HG02798 (cell line): ENCODE data around the gene RCN2.
"Not testable (repeated sequence)": the region's sequence is repeated elsewhere in the genome, so short reads cannot be mapped to it uniquely, and the experiment has no call there.

Experiments used
- ATAC-seq: cut with Tn5 transposase; IDR thresholded peaks from one replicate; pipeline ENCODE4 v1.9.1; 2021; ENCODE audit warnings: mild to moderate bottlenecking; ENCODE audit not compliant: unreplicated experiment, poor library complexity

RCN2 gene

GRCh38 chr15:76930831-76931396 lies 635 bp upstream of the RCN2 start:
- ATAC-seq, result no peak

DNA sequence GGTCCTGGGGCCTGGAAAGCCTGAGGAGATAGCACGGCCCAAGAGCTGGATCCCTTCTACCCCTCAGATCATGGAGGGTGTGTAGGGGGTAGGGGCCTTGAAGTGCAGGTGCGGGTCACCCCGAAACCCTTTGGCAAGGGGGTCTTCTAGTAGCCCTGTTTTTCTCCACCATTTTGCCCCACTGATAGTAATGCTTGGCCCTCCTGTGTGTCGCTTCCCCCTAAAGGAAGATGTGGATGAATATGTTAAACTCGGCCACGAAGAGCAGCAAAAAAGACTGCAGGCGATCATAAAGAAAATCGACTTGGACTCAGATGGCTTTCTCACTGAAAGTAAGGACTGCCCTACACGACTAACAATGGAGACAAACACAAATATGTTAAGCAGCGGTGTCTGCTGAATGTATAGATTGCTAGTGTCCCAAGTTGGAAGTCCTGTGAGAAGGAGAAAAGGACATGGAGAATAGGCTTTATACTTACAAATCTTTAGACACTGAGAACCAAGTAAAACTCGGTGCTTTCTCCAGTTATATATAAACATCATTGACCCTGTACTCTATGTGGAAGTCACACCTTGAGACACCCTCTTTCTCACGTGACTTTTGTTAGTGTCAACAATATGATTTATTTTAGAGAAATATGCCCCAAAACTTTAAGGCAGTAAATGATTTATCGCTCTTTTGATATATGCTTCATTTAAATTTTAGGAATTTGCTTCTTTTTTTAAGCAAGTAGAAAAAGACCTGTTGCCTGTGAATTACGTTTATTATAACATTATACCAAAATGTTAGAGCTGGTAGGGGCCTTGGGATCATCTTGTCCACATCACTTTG lies 802 bp downstream of the RCN2 start:
- ATAC-seq, result no peak

GRCh38 chr15:76935620-76936019 lies 4.1 kb downstream of the RCN2 start:
- no peak for ATAC-seq

GRCh38 chr15:76936671-76937070 lies 5.1 kb downstream of the RCN2 start:
- no peak for ATAC-seq

GRCh38 chr15:76938752-76939151 lies 7.2 kb downstream of the RCN2 start:
- ATAC-seq, result no peak

- no peak for ATAC-seq
Measured at GRCh38 chr15:76939715-76940114, 8.2 kb downstream of the RCN2 start.

DNA sequence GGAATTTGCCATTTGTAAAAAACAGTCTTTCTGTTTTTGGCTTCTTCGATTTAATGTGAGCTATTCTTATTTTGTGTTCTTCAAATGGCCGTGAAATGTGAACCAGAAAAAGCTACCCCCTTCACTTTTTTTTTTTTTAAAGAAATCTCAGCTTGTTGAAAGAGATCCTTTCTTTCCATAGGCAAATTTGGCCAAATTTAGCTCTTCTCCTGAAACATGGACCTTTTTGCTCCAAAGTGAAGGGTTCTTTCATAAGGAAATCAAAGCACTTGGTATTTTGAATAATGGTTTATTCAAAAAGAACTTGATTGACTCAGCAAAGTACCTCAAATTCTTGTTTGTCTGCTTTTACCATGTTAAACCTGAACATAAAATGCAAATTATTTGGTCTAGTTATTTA lies 10.1 kb downstream of the RCN2 start:
- no peak for ATAC-seq

- no peak for ATAC-seq
Measured at GRCh38 chr15:76942331-76942730, 10.8 kb downstream of the RCN2 start.

- no peak for ATAC-seq
Measured at GRCh38 chr15:76945494-76946093, 14.0 kb downstream of the RCN2 start.

DNA sequence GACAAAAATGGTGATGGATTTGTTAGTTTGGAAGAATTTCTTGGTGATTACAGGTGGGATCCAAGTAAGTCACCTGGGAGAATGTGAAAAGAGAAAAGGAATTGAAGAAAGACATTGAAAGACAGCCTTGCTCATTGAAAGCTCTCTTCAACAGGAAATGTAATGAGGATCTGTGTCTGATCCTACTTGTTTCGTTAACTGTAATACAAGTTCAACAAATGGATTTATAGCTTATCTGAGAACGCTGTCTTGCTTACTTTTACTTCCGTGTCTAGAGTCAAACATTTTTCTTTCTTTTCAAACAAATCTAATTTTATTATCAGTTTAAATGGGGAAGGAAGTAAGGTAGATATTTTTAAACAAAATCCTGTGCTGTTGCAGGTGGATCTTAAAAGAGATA lies 15.9 kb downstream of the RCN2 start:
- ATAC-seq, result no peak

DNA sequence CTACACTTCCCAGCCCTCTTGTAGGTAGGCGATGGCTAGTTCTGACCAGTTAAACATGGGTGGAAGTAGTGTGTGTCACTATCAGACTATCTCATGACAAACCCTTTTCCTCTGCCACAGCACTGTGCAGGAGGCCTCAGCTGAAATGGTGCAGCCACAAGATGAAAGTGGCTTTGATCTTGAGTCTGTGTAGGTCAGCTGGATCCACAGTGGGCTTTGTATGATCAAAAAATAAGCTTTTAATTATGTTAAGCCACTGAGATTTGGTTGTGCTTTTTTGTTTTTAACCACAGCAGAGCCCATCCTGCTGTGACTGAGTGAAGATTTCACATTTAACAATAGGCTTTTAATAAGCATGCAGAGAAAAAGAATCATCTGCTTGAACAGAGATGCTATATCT lies 19.7 kb downstream of the RCN2 start:
- no peak for ATAC-seq

DNA sequence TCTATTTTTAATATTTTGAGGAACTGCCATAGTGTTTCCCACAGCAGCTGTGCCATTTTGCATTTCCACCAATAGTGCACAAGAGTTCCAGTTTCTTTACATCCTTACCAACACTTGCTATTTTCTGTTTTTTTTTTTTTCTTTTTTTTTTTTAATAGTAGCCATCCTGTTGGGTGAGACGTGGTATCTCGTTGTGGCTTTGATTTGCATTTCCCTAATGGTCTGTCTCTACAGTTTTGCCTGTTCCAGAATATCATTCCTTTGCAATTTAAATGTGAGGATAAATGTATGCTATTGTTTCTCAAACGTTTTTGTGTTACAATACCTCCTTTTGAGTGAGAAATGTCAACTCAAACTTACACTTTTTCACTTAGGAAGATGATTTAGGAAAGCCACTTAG lies 22.4 kb downstream of the RCN2 start:
- no peak for ATAC-seq

DNA sequence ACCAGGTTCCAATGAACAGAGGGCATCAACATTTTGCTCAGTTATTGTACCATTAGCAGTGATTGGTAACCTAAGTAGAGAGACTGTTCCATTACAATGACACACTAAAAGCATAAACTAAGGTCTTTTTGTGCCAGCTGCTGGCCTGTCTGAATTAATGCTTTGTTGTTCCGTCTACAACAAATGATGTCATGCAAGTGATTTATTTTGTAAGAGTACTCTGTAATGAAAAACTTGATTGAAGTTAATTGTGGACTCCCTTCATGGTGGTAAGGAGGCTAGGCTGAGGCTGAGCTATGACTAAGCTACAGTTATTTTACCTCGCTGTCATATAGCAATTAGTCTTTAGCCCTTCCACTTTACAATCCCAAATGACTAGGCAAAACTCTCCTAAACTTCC lies 23.2 kb downstream of the RCN2 start:
- no peak for ATAC-seq

DNA sequence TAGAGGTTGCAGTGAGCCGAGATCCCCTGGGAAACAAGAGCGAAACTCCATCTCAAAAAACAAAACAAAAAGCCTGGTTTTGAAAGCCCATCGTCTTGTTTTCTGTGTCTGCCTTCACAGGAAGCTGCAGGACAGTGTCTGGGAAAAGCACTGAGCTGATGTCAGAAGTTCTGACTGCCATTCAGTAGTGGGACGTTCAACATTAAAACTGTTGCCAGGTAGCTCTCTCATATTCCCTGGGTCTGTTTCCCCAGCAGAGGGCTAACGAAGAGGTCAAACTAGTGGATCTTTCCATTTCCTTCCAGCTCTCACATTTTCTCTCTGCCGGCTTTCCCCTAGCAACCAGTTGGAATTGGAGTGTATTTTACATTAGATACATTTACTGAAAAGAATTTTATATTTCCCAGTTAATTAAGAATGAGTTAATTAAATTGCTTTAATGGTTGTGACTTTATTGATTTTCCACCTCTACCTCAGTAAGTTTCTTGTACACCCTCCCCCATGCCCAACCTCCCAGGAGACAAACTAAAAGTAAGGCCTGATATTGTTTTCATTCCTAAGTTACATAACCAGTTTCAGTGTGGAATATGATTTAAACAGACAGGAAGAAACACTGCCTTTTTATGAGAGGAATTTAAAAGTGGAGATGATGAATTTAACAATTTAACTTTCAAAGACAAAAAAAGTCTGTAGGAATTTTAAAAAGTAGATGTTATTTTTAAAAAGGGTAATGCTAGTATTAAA lies 29.9 kb downstream of the RCN2 start:
- ATAC-seq, result no peak

- no peak for ATAC-seq
Measured at GRCh38 chr15:76962337-76963013, 30.9 kb downstream of the RCN2 start.

- ATAC-seq, result no peak
Measured at GRCh38 chr15:76963596-76963995, 32.0 kb downstream of the RCN2 start.

DNA sequence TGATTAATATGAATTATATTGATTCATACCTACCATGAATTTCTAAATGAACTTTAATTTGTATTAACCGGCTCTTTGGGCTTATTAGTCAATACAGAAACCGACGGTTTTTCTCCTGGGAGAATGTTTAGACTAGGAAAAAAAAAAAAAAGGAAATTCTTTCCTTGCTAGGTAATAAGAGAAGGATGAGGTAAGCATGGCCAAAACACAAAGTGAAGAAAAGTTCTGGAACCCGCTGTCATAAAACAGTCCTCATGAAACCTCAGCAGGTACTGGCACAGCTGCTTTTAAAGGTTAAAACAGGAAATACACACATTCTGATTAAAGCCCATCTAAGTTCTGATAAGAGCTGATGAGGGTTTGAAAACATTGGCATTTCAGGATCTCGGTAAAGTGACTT lies 32.6 kb downstream of the RCN2 start:
- no peak for ATAC-seq

DNA sequence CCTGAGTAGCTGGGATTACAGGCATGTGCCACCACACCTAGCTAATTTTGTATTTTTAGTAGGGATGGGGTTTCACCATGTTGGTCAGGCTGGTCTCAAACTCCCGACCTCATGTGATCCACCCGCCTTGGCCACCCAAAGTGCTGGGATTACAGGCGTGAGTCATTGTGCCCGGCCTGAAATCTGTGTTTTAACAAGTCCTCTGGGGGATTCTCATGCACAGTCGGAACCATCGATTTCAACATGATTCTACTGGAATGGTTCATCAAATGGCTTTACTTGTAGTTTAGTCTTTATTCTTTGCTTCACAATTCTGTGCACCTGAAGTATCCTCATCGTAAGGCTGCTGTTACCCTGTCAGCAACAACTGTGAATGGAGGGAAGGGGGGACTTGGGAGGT lies 34.5 kb downstream of the RCN2 start:
- ATAC-seq, result not testable (repeated sequence)

GRCh38 chr15:76967067-76967466 lies 35.5 kb downstream of the RCN2 start:
- no peak for ATAC-seq

GRCh38 chr15:76968306-76968705 lies 36.8 kb downstream of the RCN2 start:
- ATAC-seq, result no peak
